Measurements from ENCODE around the gene SDR39U1.

GRCh38 chr14:24458736-24459135 is 16.2 kb upstream of the SDR39U1 start:
- TF ChIP-seq, protein P1, sequence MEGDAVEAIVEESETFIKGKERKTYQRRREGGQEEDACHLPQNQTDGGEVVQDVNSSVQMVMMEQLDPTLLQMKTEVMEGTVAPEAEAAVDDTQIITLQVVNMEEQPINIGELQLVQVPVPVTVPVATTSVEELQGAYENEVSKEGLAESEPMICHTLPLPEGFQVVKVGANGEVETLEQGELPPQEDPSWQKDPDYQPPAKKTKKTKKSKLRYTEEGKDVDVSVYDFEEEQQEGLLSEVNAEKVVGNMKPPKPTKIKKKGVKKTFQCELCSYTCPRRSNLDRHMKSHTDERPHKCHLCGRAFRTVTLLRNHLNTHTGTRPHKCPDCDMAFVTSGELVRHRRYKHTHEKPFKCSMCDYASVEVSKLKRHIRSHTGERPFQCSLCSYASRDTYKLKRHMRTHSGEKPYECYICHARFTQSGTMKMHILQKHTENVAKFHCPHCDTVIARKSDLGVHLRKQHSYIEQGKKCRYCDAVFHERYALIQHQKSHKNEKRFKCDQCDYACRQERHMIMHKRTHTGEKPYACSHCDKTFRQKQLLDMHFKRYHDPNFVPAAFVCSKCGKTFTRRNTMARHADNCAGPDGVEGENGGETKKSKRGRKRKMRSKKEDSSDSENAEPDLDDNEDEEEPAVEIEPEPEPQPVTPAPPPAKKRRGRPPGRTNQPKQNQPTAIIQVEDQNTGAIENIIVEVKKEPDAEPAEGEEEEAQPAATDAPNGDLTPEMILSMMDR (IDR thresholded peaks at IDR 0.05; ENCODE audit: poor library complexity, severe bottlenecking): no peak
- TF ChIP-seq REST (IDR thresholded peaks at IDR 0.05; ENCODE audit: borderline replicate concordance): no peak

Data from neural cell (in vitro differentiated cells).